Peyer's patch (tissue), 4 donors: ENCODE results near the gene GPANK1.

ENCODE experiments used
- POLR2A ChIP-seq, 2 donors: fragments of 450-650 bp; IDR thresholded peaks; one replicate each; pipeline ENCODE4 v1.5.1; 2017; ENCODE audit warnings: antibody characterized with exemption in 2 of 2, mild to moderate bottlenecking in 2 of 2, moderate library complexity in 2 of 2
- TF ChIP-seq, protein P1 (sequence below), 6 experiments: fragments of 450-650 bp in 4 of 6; fragments of 200-600 bp in 2 of 6; sonication (generic) in 1 of 6; IDR thresholded peaks; one replicate each; pipeline ENCODE4 v1.5.1; 2017 to 2019; ENCODE audit warnings: antibody characterized with exemption in 6 of 6, mild to moderate bottlenecking in 3 of 6, moderate library complexity in 1 of 6

DNA sequence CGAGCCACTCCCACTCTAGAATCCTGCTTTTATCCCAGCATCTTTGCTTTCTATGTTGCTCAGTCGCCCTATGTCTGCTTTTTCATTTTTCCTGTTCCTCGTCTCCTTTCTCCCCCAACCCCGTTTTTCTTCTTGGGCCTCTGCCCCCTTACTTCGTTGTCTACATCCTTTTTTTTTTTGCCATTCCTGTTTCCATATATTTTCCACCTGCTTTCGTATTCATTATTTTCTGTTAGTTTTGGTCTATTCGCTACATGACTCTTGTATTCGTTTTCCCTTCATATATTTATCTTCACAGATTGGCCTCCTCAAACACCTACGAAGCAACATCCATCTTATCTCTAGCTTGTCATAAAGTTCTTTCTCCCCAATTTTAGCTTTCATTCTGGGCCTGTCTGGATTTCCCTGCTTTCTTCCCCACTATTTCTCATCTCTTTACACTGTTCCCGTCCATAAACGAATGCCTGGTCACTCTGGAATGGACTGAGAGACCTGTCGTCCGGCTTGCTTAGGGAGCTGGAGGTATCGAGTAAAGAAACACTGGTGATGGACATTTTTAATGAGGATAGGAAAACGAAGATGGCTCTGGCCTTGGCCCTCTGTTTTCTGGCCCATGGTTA, 43.4 kb downstream of the GPANK1 start:
- TF ChIP-seq POLR2A (IDR thresholded peaks at IDR 0.05): no peak
- TF ChIP-seq, protein P1, sequence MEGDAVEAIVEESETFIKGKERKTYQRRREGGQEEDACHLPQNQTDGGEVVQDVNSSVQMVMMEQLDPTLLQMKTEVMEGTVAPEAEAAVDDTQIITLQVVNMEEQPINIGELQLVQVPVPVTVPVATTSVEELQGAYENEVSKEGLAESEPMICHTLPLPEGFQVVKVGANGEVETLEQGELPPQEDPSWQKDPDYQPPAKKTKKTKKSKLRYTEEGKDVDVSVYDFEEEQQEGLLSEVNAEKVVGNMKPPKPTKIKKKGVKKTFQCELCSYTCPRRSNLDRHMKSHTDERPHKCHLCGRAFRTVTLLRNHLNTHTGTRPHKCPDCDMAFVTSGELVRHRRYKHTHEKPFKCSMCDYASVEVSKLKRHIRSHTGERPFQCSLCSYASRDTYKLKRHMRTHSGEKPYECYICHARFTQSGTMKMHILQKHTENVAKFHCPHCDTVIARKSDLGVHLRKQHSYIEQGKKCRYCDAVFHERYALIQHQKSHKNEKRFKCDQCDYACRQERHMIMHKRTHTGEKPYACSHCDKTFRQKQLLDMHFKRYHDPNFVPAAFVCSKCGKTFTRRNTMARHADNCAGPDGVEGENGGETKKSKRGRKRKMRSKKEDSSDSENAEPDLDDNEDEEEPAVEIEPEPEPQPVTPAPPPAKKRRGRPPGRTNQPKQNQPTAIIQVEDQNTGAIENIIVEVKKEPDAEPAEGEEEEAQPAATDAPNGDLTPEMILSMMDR (IDR thresholded peaks at IDR 0.05): no peak
